PC-3 (cell line): Measurements from ENCODE around the gene COL4A1.

Source experiments
- EZH2 ChIP-seq: fragments of 300-600 bp; sonication (generic); IDR thresholded peaks from one replicate; pipeline ENCODE4 v1.6.1; 2017; ENCODE audit warnings: antibody characterized with exemption, mild to moderate bottlenecking, low read length; ENCODE audit not compliant: unreplicated experiment
- TF ChIP-seq, protein P1 (sequence below): fragments of 300-600 bp; sonication (generic); conservative IDR thresholded peaks from 2 replicates; pipeline ENCODE4 v1.5.1; 2017; ENCODE audit warnings: antibody characterized with exemption, low read depth, mild to moderate bottlenecking, low read length

GRCh38 chr13:110259651-110260050 is 47.3 kb downstream of the COL4A1 start:
- no peak for TF ChIP-seq EZH2
- TF ChIP-seq, protein P1, sequence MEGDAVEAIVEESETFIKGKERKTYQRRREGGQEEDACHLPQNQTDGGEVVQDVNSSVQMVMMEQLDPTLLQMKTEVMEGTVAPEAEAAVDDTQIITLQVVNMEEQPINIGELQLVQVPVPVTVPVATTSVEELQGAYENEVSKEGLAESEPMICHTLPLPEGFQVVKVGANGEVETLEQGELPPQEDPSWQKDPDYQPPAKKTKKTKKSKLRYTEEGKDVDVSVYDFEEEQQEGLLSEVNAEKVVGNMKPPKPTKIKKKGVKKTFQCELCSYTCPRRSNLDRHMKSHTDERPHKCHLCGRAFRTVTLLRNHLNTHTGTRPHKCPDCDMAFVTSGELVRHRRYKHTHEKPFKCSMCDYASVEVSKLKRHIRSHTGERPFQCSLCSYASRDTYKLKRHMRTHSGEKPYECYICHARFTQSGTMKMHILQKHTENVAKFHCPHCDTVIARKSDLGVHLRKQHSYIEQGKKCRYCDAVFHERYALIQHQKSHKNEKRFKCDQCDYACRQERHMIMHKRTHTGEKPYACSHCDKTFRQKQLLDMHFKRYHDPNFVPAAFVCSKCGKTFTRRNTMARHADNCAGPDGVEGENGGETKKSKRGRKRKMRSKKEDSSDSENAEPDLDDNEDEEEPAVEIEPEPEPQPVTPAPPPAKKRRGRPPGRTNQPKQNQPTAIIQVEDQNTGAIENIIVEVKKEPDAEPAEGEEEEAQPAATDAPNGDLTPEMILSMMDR = no peak
